OCI-LY3 (cell line): ENCODE measurements around the gene C17orf113.

Experiments
- H2AFZ ChIP-seq: fragments of 200-600, 300-600 bp; shearing (Covaris generic); 2 replicates; pipeline ENCODE4 v1.6.0; 2014; ENCODE audit warnings: antibody characterized with exemption, low read depth, low read length
- H3K27ac ChIP-seq: fragments of 200-600, 300-600 bp; sonication (generic); 2 replicates; pipeline ENCODE4 v1.5.1; 2014; ENCODE audit warnings: mild to moderate bottlenecking, low read length, moderate library complexity, mixed read lengths
- H3K27me3 ChIP-seq: fragments of 200-600, 300-600 bp; sonication (generic); 2 replicates; pipeline ENCODE4 v1.6.1; 2014; ENCODE audit warnings: low read depth, low read length, mixed read lengths
- H3K36me3 ChIP-seq: fragments of 200-600, 300-600 bp; sonication (generic); replicated peaks from 2 replicates; pipeline ENCODE3; 2014; ENCODE audit warnings: low read depth, low read length, mixed read lengths
- H3K4me1 ChIP-seq: fragments of 300-600, 200-600 bp; sonication (generic); 2 replicates; pipeline ENCODE4 v1.6.1; 2014; ENCODE audit warnings: low read length, mixed read lengths
- H3K4me2 ChIP-seq: fragments of 200-600, 300-600 bp; sonication (generic); 2 replicates; pipeline ENCODE4 v1.6.1; 2014; ENCODE audit warnings: low read length, mixed read lengths
- H3K4me3 ChIP-seq: fragments of 300-600, 200-600 bp; sonication (generic); 2 replicates; pipeline ENCODE4 v1.5.1; 2014; ENCODE audit warnings: antibody characterized with exemption, mild to moderate bottlenecking, low read length, moderate library complexity
- H3K79me2 ChIP-seq: fragments of 300-600, 200-600 bp; shearing (Covaris generic); 2 replicates; pipeline ENCODE4 v1.6.1; 2014; ENCODE audit warnings: mild to moderate bottlenecking, low read length, mixed read lengths
- H3K9ac ChIP-seq: fragments of 300-600, 200-600 bp; shearing (Covaris generic); 2 replicates; pipeline ENCODE4 v1.6.0; 2014; ENCODE audit warnings: mild to moderate bottlenecking, low read length, moderate library complexity
- H3K9me3 ChIP-seq: fragments of 200-600, 300-600 bp; shearing (Covaris generic); 2 replicates; pipeline ENCODE4 v1.6.1; 2014; ENCODE audit warnings: low read length, mixed read lengths; ENCODE audit not compliant: insufficient read depth
- H4K20me1 ChIP-seq: fragments of 200-600, 300-600 bp; sonication (generic); 2 replicates; pipeline ENCODE4 v1.6.1; 2016; ENCODE audit warnings: low read length, mixed read lengths; ENCODE audit not compliant: insufficient read depth
- CTCF ChIP-seq: fragments of 200-600, 300-600 bp; sonication (generic); IDR thresholded peaks from 2 replicates; pipeline ENCODE4 v1.5.1; 2014; ENCODE audit warnings: antibody characterized with exemption, low read length, low read depth
- EZH2phosphoT487 ChIP-seq: fragments of 200-600 bp; shearing (Covaris generic); IDR thresholded peaks from 2 replicates; pipeline ENCODE4 v1.6.1; 2018; ENCODE audit warnings: antibody characterized with exemption, mixed run types, low read depth

Gene C17orf113

GRCh38 chr17:42094375-42095069 lies 44.1 kb upstream of the C17orf113 start:
- Histone ChIP-seq H3K9ac (no peak overlapping the region), H3K36me3 (peaks cover 33% of the 10 kb centered on the region), H3K27ac (no peak overlapping the region), H3K4me3 (no peak overlapping the region), H4K20me1 (peaks cover 66% of the 10 kb centered on the region), H3K79me2 (peaks cover 87% of the 10 kb centered on the region), H3K27me3 (no peaks in the 10 kb centered on the region), H3K9me3 (no peaks in the 10 kb centered on the region), H3K4me1 (peaks cover 37% of the 10 kb centered on the region), H2AFZ (no peak overlapping the region), H3K4me2 (peak overlapping the region; percentile 97)
- TF ChIP-seq EZH2phosphoT487, result no peak
- TF ChIP-seq CTCF, result no peak

GRCh38 chr17:42092939-42093338 lies 42.5 kb upstream of the C17orf113 start:
- TF ChIP-seq EZH2phosphoT487, result no peak
- no peak for TF ChIP-seq CTCF

DNA sequence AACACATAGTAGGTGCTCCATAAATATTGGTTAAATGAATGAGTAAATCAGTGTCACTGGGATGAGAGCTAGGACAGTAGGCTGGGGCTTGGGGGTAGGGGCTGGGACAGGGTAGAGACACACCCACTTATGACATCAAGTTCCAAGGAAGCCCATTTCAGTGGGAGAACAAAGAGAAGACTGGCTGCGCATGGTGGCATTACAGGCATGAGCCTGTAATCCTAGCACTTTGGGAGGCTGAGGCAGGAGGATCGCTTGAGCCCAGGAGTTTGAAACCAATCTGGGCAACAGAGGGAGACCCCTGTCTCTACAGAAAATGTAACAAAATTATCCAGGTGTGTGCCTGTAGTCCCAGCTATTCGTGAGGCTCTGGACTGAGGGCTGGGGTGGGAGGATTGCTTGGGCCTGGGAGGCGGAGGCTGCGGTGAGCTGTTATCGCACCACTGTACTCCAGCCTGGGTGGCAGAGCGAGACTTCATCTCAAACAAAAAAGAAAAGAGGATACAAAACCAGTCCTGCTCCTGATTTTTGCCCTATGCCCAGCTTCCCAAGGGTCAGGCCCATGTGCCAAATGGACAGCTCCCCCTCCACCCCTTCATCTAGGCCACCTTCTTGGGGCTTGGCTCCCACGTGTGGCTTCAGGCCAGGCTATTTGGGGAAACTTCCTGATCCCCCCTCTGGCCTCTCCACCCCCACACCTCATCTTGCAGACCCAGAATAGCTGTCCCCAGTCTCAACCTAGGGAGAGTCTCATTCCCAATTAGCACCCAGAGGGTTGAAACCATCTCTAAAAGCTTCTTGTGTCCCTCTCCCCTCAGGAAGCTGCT lies 40.8 kb upstream of the C17orf113 start:
- Histone ChIP-seq H4K20me1 (peaks cover 87% of the 10 kb centered on the region), H3K27me3 (no peaks in the 10 kb centered on the region), H3K36me3 (peaks cover 33% of the 10 kb centered on the region), H3K4me3 (no peak overlapping the region), H3K27ac (no peak overlapping the region), H3K79me2 (peaks cover 100% of the 10 kb centered on the region), H3K9ac (no peak overlapping the region), H3K4me2 (no peak overlapping the region), H3K4me1 (peaks cover 21% of the 10 kb centered on the region), H3K9me3 (no peaks in the 10 kb centered on the region), H2AFZ (no peak overlapping the region)
- TF ChIP-seq CTCF (no peak), EZH2phosphoT487 (no peak)

More at GRCh38 chr17:42092939-42093338, 42.5 kb upstream of the C17orf113 start:
- Histone ChIP-seq H3K36me3 (peaks cover 39% of the 10 kb centered on the region), H3K79me2 (peaks cover 100% of the 10 kb centered on the region), H2AFZ (no peak overlapping the region), H3K4me1 (peaks cover 26% of the 10 kb centered on the region), H3K9ac (no peak overlapping the region), H3K9me3 (no peaks in the 10 kb centered on the region), H3K4me3 (no peak overlapping the region), H3K4me2 (no peak overlapping the region), H4K20me1 (peaks cover 80% of the 10 kb centered on the region), H3K27me3 (no peaks in the 10 kb centered on the region), H3K27ac (no peak overlapping the region)

GRCh38 chr17:42088736-42089135 lies 38.3 kb upstream of the C17orf113 start:
- no peak overlapping the region for H2AFZ ChIP-seq
- no peak overlapping the region for H3K9ac ChIP-seq

More at GRCh38 chr17:42088736-42089135, 38.3 kb upstream of the C17orf113 start:
- Histone ChIP-seq H3K9me3 (no peaks in the 10 kb centered on the region), H3K36me3 (peaks cover 16% of the 10 kb centered on the region), H3K4me1 (no peaks in the 10 kb centered on the region), H3K4me3 (no peak overlapping the region), H4K20me1 (peaks cover 86% of the 10 kb centered on the region), H3K27ac (no peak overlapping the region), H3K27me3 (no peaks in the 10 kb centered on the region), H3K4me2 (no peak overlapping the region), H3K79me2 (peaks cover 100% of the 10 kb centered on the region)
- TF ChIP-seq CTCF, result no peak
- TF ChIP-seq EZH2phosphoT487, result no peak
